Stimulated activated CD4-positive, alpha-beta T cell treated with anti-CD3 and anti-CD28 coated beads, Interleukin-4, amount 100 ng/mL, for 48 hours (primary cell): ENCODE results near the gene EEFSEC.

Source experiments
- DNase-seq, 2 donors: peaks; one replicate each; pipeline ENCODE4 v3.0.0-alpha.2; 2020; ENCODE audit warnings: low read depth in 2 of 2

EEFSEC gene

DNA sequence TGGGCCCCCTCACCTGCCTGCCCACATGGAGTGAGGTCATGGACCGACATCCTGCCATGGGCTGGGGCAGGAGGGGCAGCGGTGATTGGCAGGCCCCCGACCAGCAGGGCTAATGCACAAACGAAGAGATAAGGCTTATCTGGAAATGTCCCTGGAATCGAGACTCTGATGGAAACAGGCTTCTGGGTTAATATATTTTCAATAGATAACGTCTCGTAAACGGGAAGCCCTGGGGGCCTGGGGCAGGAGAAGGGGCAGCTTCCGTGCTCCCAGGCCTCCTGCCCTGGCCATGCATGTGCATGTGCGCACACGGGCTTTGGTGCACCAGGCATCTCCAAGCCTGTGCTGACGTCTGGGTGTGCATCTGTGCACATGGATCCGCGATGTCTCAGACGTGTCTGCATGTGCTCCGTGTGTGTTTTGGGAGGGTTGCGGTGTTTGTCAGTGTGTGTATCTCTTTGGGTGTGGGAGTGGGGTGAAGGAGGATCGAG lies 258.3 kb downstream of the EEFSEC start:
- DNase-seq = no peak

DNA sequence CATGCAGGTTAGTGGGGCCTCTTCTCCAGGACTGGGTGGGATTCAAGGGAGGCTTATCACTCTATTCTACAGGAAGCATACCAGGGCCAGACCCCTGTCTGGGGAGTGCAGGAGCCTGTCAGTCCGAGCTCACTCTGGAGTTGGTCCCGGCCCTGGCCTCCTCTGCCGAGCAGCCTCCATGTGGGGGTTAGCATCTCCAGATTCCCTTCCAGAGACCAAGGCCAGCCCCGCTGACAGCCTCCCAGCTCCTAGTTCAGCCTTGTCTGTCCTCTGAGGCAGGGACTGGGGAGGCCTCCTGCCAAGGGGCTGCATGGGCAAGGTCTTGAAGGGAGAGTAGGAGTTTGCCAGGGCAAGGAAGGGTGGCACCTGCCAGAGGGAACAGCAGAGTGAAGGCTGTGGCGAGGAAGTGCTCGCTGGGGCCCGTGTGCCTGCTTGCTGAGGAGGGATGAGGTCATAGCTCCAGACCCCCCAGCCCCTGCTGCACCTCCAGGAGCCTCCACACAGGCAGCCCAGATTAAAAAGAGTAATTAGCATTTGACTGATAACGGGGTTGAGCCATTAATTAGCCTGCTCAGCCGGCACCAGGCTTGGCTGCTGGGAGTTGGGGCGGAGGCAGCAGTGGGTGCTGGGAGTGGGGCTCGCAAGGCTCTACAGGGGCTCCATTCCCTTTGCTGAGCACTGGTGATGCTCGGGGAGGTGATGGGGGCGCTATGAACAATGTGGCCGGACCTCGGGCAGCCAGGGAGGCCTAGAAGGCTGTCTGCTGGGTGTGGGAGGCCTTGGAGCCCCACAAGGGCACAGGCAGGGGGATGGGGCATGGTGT lies 259.1 kb downstream of the EEFSEC start:
- DNase-seq = no peak

DNA sequence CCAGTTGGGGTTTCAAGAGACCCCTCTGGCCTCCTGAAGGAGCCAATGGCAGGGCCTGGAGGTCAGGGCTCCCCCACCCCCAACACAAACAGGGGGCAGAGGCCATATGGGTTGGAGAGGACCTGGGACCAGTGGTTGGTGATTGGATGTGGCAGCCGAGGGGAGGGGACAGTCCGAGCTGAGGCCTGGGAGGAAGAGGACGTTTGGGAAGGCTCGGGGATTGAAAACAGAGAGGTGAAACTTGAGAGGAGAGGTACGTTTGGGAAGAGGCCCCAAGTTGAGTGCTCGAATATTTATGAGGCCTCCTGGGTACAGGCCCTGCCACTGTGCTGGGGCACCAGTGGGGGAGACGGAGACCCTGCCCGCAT lies 259.7 kb downstream of the EEFSEC start:
- no peak for DNase-seq

DNA sequence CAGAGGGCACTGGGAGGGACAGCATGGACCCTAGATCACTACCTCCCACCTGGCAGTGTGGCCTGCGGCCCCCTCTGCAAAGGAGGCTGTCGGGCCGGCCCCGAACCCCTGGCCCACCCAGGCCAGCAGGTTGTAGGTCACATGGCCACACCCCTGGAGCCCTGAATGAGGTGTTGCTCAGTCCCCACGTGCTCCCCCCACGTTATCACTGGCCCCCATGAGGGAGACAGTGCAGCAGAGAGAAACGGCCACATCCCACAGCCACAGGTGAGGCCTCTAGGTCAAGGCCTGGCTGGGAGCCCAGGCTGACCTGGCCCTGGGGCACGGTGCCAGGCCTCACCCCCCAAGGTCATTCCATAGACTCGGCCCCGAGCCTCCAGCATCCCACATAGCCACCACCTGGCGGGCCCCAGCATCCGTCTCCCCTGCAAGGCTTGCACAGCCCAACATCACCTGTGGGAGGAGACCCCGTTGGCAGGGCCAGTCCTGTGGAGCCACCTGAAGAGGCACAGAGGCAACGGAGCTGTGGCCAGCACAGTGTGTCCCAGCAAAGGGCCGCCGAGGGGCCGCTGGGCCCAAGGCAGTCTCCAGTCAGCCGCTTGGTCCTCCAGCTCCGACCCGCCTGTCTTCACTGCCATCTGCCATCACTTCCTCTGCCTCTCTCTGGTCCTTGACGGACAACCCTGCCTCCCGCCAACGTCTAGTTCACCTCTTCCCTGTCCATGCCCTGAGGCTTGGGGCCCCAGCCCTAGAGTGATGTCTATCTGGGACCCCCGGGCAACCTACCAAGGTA lies 260.3 kb downstream of the EEFSEC start:
- no peak for DNase-seq

DNA sequence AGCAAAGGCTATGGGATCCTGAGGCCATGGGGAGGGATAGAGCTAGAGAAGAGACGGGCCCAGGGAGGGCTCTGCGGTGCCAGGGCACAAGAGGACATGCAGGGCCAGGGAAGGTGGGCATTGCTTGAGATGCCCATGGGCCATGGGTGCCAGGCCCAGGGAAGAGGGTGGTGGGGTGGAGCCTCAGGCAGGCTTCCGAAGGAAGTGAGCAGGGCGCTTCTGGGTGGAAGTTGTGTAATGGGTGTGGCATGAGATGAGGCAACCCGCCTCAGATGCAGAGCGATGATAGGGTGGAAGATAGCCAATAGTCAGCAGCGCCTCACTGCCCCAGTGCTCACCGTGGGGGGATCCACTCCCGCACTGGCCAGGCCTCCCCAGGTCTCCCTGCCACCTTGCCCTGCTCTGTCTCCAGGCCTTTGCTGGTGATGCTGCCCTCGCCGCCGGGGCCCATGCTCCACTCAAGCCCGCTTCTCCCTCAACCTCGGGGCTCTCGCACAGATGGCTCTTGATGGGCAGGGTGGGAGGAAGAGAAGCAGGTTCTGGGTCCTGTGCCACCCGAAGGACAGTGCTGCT lies 262.0 kb downstream of the EEFSEC start:
- no peak for DNase-seq

DNA sequence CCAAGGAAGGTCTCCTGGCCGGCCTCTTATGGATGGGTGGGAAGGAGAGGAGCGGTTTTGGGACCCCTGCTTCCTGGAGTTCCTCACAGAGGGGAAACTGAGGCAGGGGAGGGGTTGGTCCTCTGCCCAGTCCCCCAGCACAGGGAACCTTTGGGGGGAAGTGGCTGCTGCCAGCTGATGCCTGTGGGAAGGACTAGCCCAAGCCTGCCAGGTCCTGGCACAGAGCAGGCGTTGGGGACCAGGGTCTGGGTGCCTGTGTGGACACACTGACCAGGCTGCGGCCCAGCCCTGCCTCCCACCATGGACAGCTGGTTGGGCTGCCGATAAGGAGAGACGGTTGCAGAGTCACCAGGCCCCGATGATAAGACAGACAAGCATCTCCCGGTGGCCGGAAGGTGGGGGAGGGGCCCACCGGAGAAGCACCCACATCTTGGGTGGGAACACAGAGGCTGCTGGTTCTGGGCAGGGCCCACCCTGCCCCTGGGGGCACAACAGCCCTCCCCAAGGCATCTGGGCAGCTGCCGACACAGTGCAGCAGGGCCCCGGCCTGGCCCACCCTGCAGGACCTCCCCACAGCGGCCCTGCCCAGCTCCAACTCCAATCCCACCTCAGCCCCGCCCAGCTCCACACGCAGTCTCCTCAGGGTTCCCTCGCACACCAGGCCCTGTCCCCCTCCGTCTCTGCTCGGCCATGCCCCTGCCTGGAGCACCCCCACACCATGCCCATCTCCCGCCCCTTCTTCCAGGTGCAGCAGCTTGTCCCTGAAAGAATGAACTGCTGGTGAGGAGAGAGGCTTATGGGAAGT lies 262.7 kb downstream of the EEFSEC start:
- no peak for DNase-seq

DNA sequence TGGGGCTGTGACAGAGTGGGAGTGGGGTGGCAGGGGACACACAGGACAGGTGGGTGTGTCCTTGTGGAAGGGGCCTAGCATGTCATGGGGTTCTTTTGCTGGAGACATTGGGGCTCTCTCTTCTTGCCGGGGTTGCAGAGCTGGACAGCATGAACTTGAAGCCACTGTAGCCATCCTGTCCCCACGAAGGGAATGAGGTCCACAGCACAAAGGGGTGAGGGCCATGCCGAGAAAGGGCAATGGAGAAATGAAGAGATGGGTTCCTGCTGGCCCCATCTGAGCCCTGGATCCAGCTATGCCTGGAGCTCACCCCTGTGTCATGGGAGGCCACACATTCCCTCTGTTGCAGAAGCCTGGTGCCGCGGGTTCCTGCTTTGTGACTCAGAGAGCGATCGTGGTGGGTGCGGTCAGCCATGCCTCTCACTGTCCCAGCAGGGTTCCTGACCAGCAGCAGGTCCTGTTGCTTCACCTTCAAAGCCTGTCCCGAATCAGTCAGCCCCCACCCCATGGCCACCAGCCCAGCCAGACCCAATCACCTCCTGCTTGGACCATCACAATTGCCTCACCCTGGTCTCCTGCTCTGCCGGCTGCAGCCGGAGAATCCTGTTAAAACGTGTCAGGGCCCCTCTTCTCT lies 263.4 kb downstream of the EEFSEC start:
- DNase-seq = no peak

DNA sequence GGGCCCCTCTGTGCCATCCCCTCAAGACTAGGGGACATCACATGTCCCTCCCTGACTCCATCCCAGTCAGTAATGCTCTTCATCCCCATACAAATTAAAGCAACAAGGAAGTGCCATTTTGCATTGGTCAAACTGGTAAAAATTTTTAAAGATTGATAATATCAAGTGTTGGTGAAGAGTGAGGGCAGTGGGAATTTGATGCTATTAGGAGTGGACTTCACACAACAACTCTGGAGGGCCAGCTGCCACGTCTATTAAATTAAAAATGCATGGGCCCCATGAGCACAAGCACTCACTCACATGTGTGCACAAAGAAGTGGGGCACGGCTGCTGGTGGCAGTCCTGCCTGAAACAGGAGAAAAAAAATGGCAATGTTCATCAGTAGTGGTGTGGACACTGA lies 265.6 kb downstream of the EEFSEC start:
- DNase-seq = no peak

DNA sequence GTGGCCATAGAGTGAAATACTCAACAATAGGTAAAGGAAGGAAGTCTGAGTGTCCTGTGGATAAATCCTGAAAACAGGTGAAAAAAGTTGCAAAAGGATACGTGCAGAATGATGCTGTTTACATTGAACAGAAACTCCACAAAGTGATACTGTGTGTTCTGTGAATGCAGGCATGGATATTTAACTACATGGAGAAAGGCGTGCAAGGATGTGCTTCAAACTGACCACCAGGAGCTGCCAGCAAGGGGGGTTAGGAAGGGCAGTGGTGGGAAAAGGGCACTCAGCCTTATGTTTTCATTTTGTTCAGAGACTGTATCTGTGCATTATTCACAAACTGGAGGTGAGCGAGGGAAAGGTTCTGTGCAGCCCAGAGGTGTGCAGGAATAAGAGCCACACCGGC lies 266.0 kb downstream of the EEFSEC start:
- no peak for DNase-seq

DNA sequence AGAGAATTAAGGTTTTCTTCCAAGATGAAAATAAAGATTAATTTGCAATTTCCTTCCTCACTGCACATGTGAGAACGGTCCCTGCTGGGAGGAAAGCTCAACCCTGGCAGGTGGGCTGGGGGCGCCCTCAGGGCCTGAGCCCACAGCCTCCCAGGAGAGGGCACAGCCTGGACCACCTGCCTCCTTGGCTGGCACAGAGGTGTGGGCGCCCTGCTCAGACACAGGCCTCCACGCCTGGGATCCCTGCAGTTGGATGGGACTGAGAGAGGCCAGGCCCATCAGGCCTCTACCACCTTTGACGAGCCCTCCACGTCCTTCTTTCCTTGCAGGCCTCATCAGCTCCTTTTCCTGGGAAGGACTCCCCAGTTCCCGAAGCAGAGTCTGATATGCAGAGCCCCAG lies 267.0 kb downstream of the EEFSEC start:
- DNase-seq = no peak

DNA sequence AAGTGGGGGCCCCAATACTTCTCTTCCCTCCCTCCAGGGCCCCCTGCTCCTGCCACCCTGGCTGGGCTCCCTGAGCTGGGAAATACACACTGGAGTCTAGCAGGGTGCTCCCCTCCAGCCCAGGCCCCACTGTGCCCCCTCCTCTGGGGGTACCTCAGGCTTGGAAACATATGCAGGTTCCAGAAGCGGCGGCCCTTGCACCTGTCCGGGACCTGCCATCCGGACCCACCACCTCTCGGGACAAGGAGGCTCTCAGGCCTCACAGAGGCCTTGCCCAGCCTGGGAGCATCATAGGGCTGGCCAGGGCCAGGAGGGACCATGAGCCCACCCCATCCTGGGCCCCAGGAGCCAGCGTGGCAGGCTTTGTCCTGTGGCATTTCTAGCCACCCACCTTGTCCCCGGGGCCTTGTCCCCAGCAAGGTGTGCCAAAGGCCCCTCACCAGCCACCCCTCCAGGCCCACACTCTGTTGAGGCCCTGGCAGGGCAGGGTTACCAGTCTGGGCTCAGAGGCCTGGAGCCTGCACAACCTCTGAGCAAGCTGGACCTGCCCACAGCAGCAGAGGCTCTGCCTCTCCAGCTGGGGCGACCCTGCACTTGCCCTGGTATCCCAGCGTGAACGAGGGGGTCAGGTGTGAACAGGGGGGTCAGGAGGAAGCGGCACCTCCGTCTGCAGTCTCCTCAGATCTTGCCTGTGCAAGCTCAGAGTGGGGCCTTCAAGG lies 267.6 kb downstream of the EEFSEC start:
- DNase-seq = no peak

DNA sequence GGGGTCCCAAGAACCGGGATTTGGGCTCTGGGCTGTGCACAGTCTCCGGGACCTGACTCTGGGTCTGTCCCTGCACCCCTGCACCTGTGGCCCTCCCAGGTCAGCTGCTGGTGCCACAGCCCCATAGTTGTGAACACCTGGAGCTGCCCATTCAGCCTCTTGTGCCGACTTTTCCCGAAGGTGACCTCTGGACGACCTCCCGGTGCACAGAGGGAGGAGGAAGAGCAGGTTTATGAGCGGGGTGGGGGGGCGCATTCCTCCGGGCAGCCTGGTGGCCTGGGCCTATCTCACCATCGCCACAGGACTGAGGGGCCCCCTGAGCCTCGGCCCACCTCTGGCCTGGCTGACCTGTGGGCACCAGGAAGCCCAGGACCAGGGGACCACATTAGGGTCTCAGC lies 268.2 kb downstream of the EEFSEC start:
- DNase-seq = no peak

DNA sequence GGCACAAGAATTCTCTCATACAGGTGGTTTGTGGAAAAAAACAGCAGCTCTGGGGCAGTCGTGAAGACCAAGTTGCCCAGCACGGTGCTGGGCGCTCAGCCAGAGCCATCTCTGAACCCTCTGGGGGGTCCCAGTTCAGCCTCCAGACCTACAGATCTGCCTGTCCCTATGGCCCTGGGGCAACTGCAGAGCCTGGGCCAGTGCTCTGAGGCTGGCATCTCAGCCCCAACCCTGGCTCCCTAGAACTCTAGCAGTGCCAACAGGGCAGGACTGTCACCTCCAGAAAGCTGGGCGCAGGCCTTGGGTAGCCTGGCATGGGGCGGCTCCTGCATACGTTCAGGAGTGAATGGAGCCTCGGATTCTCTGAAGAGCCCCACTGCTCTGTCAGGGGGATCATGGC lies 268.7 kb downstream of the EEFSEC start:
- no peak for DNase-seq

DNA sequence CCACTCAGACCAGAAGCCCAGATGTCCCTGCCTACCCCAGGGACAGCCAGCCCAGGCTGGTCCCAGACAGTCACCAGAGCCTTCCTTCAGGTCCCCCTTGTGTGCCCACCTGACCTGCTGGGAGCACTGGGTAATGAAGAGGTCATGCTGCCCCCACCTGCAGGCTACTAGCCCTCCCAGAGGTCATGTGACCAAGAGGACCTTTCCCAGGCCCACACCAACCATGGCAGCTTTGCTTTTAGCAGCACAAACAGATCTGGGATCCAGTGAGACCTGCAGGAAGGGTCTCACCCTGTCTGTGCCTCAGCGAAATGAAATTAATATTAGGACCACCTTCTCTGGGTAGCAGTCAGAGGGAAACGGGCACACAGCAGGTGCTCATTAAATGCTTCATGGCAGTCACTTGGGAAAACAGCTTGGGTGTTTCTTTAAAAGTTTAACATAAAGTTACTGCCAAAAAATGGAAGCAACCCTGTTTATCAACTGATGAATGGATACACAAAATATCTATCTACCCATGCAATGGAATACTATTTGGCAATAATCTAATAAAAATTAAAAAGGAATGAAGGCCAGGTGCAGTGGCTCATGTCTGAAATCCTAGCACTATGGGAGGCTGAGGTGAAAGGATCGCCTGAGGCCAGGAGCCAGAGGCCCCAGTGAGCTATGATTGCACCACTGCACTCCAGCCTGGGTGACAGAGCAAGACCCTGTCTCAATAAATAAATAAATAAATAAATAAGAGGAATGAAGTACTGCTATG lies 269.7 kb downstream of the EEFSEC start:
- no peak for DNase-seq

DNA sequence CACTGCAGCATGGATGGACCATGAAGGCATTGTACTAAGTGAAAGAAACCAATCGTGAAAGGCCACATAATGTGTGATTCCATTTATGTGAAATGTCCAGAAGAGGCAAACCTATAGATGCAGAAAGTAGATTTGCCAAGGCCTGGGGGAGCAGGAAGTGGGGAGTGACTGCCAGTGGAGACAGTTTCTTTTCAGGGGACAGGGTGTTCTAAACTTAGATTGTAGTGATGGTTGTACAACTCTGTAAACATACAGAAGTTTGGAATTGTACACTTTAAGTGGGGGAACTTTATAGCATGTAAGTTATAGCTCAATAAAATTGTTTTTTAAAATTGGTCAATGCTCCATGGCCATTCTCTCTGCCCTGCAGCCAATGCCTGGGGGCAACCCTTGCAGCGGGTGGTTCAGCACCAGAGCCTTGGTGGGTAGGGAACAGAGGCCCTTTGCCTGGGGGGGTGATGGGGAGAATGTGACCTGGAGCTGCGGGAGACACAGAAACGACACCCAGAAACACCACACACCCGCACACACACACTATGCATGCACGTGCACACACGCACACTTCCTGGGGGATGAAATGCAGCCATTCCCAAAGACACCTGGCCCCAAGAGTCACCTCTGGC lies 270.4 kb downstream of the EEFSEC start:
- no peak for DNase-seq

DNA sequence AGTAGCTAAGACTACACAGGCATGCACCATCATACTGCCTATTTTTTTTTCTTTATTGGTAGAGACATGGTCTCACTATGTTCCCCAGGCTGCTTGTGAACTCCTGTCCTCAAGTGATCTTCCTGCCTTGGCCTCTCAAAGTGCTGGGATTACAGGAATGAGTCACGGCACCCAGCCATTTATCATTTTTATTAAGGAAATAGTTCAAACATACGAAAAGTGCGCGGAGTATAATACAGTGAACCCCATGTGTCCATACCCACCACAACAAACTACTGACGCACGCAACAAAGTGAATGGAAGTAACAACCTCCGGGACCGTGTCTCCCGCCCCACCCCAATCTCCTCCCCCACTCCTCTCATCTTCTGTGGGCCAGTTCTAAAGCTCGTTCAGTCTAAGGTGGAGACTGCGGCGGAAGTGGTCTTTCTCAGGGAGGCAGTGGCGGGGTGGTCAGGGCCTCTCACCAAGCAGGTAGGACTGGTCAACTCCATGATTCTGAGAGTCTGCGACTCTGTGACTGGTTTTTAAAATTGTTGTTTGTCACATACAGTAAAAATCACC lies 271.3 kb downstream of the EEFSEC start:
- DNase-seq = no peak

DNA sequence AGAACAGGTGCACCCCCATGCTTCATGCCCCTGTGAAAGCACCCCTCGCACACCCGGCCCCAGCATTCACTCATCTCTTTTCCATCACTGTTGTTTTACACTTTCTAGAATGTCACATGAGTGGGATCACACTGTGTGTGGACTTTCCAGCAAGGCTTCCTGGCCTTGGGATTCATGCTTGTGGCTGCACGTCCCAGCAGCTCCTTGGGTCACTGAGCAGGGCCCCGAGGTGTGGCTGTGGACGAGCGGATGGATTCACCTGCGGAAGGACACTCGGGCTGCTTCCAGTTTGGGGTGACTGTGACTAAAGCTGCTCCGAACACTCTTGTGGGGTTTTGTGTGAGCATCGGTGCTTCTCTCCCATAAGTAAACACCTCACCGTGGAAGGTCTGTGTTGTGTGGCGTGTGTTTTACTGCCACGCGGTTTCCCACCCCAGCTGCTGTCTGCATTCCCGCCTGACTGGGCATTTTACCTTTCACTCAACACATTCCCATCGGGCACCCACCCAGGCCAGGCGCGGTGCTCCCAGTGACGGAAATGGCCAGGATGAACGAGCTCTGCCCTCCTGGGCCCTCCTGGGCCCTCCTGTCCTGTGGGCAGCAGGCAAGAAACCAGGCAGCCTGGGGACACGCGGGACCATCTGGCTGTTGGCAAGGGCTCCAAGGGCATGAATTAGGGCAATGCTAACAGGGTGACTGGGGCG lies 272.0 kb downstream of the EEFSEC start:
- no peak for DNase-seq

DNA sequence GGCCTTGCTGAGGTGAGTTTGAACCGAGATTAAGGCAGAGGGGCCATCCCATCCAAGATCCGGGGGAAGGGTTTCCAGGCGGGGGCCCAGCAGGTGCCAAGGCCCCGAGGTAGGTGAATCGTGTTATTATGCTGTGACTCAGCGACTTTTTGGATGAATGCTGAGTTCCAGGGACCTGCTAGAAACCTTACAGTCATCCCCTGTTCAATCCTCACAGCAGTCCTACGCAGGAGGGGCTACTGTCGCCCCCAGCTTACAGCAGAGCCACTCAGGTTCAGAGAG lies 272.5 kb downstream of the EEFSEC start:
- no peak for DNase-seq
